Suppressor macrophage (primary cell): ENCODE results near the gene SYNE4.

Experiments used
- DNase-seq, 4 experiments: peaks; one replicate each; pipeline ENCODE4 v3.0.0-alpha.2; 2020 to 2022

Gene SYNE4

GRCh38 chr19:35955881-35956634 is 52.6 kb downstream of the SYNE4 start:
- DNase-seq: peak in 1 of 4 experiments; percentile 29
